T-helper 9 cell (primary cell): ENCODE results near the gene PTTG1IP.
"Not testable (repeated sequence)": the region's sequence is repeated elsewhere in the genome, so short reads cannot be mapped to it uniquely, and the experiment has no call there.

Experiments
- DNase-seq: peaks from one replicate; pipeline ENCODE4 v3.0.0-alpha.2; 2020

Gene PTTG1IP

GRCh38 chr21:44842721-44843445 is 30.6 kb downstream of the PTTG1IP start:
- no peak for DNase-seq

DNA sequence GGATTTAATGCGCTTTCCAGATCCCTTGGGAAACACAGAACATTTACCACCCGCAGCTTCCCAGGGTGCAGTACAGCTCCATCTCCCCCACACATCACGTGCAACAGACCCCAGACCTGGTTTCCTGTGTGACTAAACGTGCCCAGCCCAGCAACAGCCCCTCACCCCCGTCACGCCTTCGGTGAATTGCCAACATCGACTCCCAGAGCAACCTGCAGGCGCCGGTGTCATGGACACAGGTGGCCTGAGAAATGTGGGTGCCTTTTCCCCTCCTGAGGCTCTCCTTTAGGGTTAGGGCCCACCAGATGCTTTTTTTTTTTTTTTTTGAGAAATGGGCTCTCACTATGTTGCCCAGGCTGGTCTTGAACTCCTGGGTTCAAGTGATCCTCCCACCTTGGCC is 31.4 kb downstream of the PTTG1IP start:
- DNase-seq: no peak

- no peak for DNase-seq
Measured at GRCh38 chr21:44840771-44841170, 32.7 kb downstream of the PTTG1IP start.

DNA sequence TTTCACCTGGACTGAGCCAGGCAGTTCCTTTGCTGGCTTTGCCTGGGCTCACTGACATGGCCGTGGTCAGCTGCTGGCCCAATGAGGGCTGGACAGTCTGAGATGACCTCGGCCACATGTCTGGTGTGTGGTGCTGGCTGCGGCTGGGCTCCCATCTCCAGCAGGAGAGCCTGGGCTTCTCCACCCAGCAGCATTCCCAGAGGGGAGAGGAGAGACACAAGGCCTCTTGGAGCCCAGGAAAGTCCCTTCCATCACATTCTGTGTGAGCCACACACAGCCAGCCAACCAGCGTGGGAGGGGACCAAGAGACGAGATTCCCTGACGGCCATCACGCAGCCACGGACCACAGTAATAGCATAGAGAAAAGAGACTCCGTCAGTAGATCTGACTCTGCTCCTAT is 34.5 kb downstream of the PTTG1IP start:
- no peak for DNase-seq

GRCh38 chr21:44838039-44838895 is 35.2 kb downstream of the PTTG1IP start:
- DNase-seq: no peak

GRCh38 chr21:44837537-44837936 is 36.0 kb downstream of the PTTG1IP start:
- DNase-seq: no peak

- no peak for DNase-seq
Measured at GRCh38 chr21:44836666-44837471, 36.6 kb downstream of the PTTG1IP start.

DNA sequence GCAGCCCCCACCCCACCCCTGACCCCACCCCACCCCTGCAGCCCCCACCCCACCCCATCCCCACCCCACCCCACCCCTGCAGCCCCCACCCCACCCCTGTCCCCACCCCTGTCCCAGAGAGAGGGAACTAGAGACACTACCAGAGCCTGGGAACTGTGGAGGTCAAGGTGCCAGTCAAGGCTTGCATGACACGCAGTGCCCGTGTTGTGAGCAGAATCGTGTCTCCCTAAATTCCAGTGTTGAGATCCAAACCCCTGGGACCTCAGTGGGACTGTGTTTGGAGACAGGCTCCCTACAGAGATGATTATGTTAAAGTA is 37.2 kb downstream of the PTTG1IP start:
- no peak for DNase-seq

- DNase-seq: no peak
Measured at GRCh38 chr21:44835647-44835973, 37.9 kb downstream of the PTTG1IP start.

- DNase-seq: no peak
Measured at GRCh38 chr21:44834951-44835646, 38.4 kb downstream of the PTTG1IP start.

DNA sequence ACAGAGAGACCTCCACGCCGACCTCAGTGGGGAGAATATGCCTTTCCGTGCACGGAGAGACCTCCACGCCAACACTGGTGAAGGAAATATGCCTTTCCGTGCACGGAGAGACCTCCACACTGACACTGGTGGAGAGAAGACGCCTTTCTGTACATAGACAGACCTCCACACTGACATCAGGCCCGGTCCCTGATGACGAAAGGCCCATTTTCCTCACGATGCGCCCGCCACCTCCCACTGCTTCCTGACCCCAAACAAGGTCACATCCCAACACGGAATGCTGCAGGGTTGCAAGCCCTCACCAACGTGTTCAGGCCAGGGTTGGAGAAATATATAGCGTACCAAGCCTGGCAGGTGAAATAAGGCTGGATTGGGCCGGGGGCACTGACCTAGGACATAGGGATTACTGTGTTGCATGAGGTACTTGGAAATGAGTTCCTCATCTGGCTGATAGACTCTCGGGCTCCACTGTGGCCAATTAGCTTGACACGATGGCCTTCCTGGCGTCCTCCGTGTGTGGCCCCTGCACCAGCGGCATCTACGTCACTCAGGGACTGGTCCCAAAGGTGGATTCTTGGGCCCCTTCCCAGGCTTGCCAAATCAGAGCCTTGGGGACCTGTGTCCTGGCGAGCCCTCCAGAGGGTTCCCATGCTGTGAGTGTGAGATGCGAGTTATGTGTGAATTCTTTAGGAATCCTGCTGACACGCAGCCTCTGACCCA is 39.1 kb downstream of the PTTG1IP start:
- DNase-seq: no peak

DNA sequence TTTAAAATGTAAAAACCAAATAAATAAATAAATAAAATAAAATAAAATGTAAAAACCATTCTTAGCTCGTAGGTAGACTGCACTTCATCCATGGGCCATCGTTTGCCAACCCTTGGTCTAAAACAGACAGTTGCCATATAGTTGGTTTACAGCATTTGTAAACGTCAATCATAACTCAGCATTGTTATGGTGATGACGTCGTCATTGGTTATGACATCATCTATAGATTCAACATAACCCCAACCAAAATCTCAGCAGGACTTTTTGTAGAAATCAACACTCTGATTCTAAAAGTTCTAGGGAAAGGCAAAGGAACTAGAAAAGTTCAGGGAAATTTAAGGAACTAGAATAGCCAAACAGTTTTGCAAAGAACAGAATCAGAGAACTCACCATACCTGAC is 39.8 kb downstream of the PTTG1IP start:
- no peak for DNase-seq

GRCh38 chr21:44832516-44833255 is 40.8 kb downstream of the PTTG1IP start:
- DNase-seq: not testable (repeated sequence)

- no peak for DNase-seq
Measured at GRCh38 chr21:44831227-44831860, 42.1 kb downstream of the PTTG1IP start.

DNA sequence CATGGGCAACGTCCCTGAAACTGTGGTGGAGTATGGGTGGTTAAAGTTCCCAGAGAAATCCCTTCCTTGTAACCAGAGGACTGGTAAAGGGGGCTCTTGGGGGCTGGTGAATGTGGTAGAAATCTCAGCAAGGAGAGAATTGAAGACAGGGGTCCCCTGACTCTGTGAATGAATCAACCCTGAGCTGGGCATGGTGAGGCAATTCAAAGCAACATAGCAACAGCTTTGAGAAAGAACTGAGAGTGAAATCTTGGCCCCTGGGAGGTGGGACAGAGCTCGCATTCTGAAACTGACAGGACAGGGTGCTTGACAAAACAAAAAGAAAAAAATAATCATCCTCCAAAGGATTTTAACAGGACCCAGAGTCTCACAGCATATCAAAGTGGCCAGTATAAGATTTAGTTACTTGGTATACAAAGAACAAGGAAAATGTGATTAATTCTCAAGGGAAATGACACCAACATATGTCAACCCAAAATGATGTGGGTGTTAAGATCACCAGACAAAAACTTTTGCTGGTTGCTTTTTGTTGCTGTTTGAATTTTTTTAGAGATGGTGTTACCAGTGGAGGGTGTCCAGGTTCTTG is 43.9 kb downstream of the PTTG1IP start:
- DNase-seq: no peak

- no peak for DNase-seq
Measured at GRCh38 chr21:44828362-44829056, 45.0 kb downstream of the PTTG1IP start.

- no peak for DNase-seq
Measured at GRCh38 chr21:44823179-44823660, 50.3 kb downstream of the PTTG1IP start.

GRCh38 chr21:44822484-44823178 is 50.9 kb downstream of the PTTG1IP start:
- no peak for DNase-seq

GRCh38 chr21:44820851-44821250 is 52.6 kb downstream of the PTTG1IP start:
- no peak for DNase-seq
